Liver (tissue), 9 donors: ENCODE measurements around the gene TMEM217. TPM values are rescaled to one million over a fixed set of nuclear protein-coding genes. Genes with fewer than 3 reads are reported as not detected.

ENCODE experiments used
- DNase-seq: peaks from one replicate; pipeline ENCODE4 v3.0.0-alpha.2; 2017; ENCODE audit warnings: low spot score
- H3K27ac ChIP-seq, 2 donors: one replicate each; pipeline ENCODE4 v1.7.0; 2013; ENCODE audit warnings: inconsistent platforms in 2 of 2, low read length in 2 of 2, control low read depth in 1 of 2, low read depth in 1 of 2, mild to moderate bottlenecking in 1 of 2
- H3K27me3 ChIP-seq, 4 donors: one replicate each; pipeline versions ENCODE4 v1.6.1 to v1.7.0; 2013; ENCODE audit warnings: low read length in 3 of 4, inconsistent platforms in 1 of 4, mild to moderate bottlenecking in 1 of 4, moderate library complexity in 1 of 4; ENCODE audit not compliant: control insufficient read depth in 4 of 4, insufficient read depth in 4 of 4
- H3K36me3 ChIP-seq, 4 donors: one replicate each; pipeline versions ENCODE4 v1.6.1 to v1.7.0; 2013; ENCODE audit warnings: low read length in 3 of 4, mild to moderate bottlenecking in 3 of 4, low read depth in 1 of 4, moderate library complexity in 1 of 4; ENCODE audit not compliant: control insufficient read depth in 4 of 4, insufficient read depth in 3 of 4
- H3K4me1 ChIP-seq, 4 donors: one replicate each; pipeline versions ENCODE4 v1.6.1 to v1.7.0; 2013; ENCODE audit warnings: low read length in 3 of 4, mild to moderate bottlenecking in 3 of 4, moderate library complexity in 1 of 4; ENCODE audit not compliant: control insufficient read depth in 4 of 4, insufficient read depth in 4 of 4
- H3K4me3 ChIP-seq, 3 donors: one replicate each; pipeline versions ENCODE4 v1.6.1 to v1.7.0; 2013; ENCODE audit warnings: low read length in 3 of 3, control low read depth in 1 of 3, low read depth in 1 of 3, mild to moderate bottlenecking in 1 of 3
- H3K9ac ChIP-seq, 2 donors: one replicate each; pipeline ENCODE4 v1.7.0; 2013; ENCODE audit warnings: low read length in 2 of 2, mild to moderate bottlenecking in 2 of 2, moderate library complexity in 2 of 2, control low read depth in 1 of 2, low read depth in 1 of 2
- H3K9me3 ChIP-seq, 4 donors: one replicate each; pipeline versions ENCODE4 v1.6.1 to v1.7.0; 2013; ENCODE audit warnings: low read length in 3 of 4; ENCODE audit not compliant: control insufficient read depth in 4 of 4
- ATF3 ChIP-seq: IDR thresholded peaks from 2 replicates; pipeline ENCODE4 v1.6.1; 2016; ENCODE audit warnings: antibody characterized with exemption
- CTCF ChIP-seq: fragments of 150-350 bp; IDR thresholded peaks from 2 replicates; pipeline ENCODE4 v1.5.1; 2017; ENCODE audit warnings: improper control_type of control experiment, low read depth, low read length; ENCODE audit not compliant: missing input control
- EGR1 ChIP-seq, 2 donors: IDR thresholded peaks; 2 replicates each; pipeline ENCODE4 v1.6.1; 2016 to 2018; ENCODE audit warnings: antibody characterized with exemption in 2 of 2, low read depth in 2 of 2
- FOXA1 ChIP-seq: IDR thresholded peaks from 2 replicates; pipeline ENCODE4 v1.6.1; 2016; ENCODE audit warnings: antibody characterized with exemption
- FOXA2 ChIP-seq: IDR thresholded peaks from 2 replicates; pipeline ENCODE4 v1.6.1; 2016; ENCODE audit warnings: antibody characterized with exemption
- HNF4A ChIP-seq, 2 donors: conservative IDR thresholded peaks; 2 replicates each; pipeline ENCODE4 v1.6.1; 2016; ENCODE audit warnings: antibody characterized with exemption in 2 of 2, mild to moderate bottlenecking in 2 of 2
- HNF4G ChIP-seq: IDR thresholded peaks from 2 replicates; pipeline ENCODE4 v1.6.1; 2016; ENCODE audit warnings: antibody characterized with exemption
- JUND ChIP-seq, 2 donors: IDR thresholded peaks; 2 replicates each; pipeline ENCODE4 v1.6.1; 2016; ENCODE audit warnings: antibody characterized with exemption in 2 of 2
- MAX ChIP-seq: IDR thresholded peaks from 2 replicates; pipeline ENCODE4 v1.6.1; 2016; ENCODE audit warnings: antibody characterized with exemption
- NR2F2 ChIP-seq: IDR thresholded peaks from 2 replicates; pipeline ENCODE4 v1.6.1; 2016; ENCODE audit warnings: antibody characterized with exemption
- RAD21 ChIP-seq, 2 donors: IDR thresholded peaks; 2 replicates each; pipeline ENCODE4 v1.6.1; 2016; ENCODE audit warnings: antibody characterized with exemption in 2 of 2, mild to moderate bottlenecking in 2 of 2
- REST ChIP-seq: IDR thresholded peaks from 2 replicates; pipeline ENCODE4 v1.6.1; 2016; ENCODE audit warnings: antibody characterized with exemption, mild to moderate bottlenecking
- RXRA ChIP-seq, 2 donors: IDR thresholded peaks; 2 replicates each; pipeline ENCODE4 v1.6.1; 2017 to 2018; ENCODE audit warnings: antibody characterized with exemption in 2 of 2, mild to moderate bottlenecking in 1 of 2
- SP1 ChIP-seq: IDR thresholded peaks from 2 replicates; pipeline ENCODE4 v1.6.1; 2018; ENCODE audit warnings: antibody characterized with exemption, mild to moderate bottlenecking
- YY1 ChIP-seq: IDR thresholded peaks from 2 replicates; pipeline ENCODE4 v1.6.1; 2016; ENCODE audit warnings: antibody characterized with exemption, mild to moderate bottlenecking
- ZBTB33 ChIP-seq: IDR thresholded peaks from 2 replicates; pipeline ENCODE4 v1.6.1; 2016; ENCODE audit warnings: antibody characterized with exemption
- WGBS: extraction: QIAGEN DNeasy Blood & Tissue Kit; methylation state at CpG from one replicate; pipeline ENCODE4 v1.1.7; 2013; 5-methylcytosine and 5-hydroxymethylcytosine counted together
- polyA plus RNA-seq, 2 donors: library from polyadenylated mRNA; stranded (reverse) in 1 of 2; unstranded in 1 of 2; fragments of 200-250 nt in 1 of 2; fragments of >200 nt in 1 of 2; fragmentation: Nextera tagmentation in 1 of 2; extraction: Ambion mirVana in 1 of 2; gene quantifications; one replicate each; pipeline versions ENCODE4 v1.2.1 to v1.2.3, GENCODE V29; 2013 to 2015
- total RNA-seq, 2 donors: library from RNA; depleted of rRNA; stranded (reverse); fragments of >200 nt; gene quantifications; one replicate each; pipeline ENCODE4 v1.2.3, GENCODE V29; 2014
- donor health status: healthy.
- donor health status: healthy.
- donor health status: healthy.
- donor health status: healthy.
- donor health status: healthy.

The TMEM217 gene
- total and polyA plus RNA-seq, 4 donors = 0.39 to 3.2 (median 0.62) TPM

GRCh38 chr6:37205175-37205996, 52.6 kb downstream of the TMEM217 start:
- no peak overlapping the region for H3K27ac ChIP-seq
- no peak for DNase-seq
- H3K27me3 ChIP-seq = no peaks in the 10 kb centered on the region
- no peaks in the 10 kb centered on the region for H3K36me3 ChIP-seq
- H3K9ac ChIP-seq = no peak overlapping the region
- H3K4me1 ChIP-seq = peaks cover 0 to 4% (median 2%) of the 10 kb centered on the region in 4 donors
- no peak overlapping the region for H3K4me3 ChIP-seq
- no peaks in the 10 kb centered on the region for H3K9me3 ChIP-seq
- TF ChIP-seq RXRA (IDR thresholded peaks at IDR 0.05) (no peak), NR2F2 (no peak), CTCF (no peak), MAX (no peak), SP1 (no peak), FOXA1 (no peak), FOXA2 (no peak), HNF4A (conservative IDR thresholded peaks at IDR 0.05) (no peak), ZBTB33 (no peak), RAD21 (IDR thresholded peaks at IDR 0.05) (no peak), JUND (IDR thresholded peaks at IDR 0.05) (no peak), ATF3 (no peak), YY1 (no peak), EGR1 (IDR thresholded peaks at IDR 0.05; ENCODE audit: low read depth in 2 of 2) (no peak)
- 84% methylated on average over 13 of the region's 13 CpGs for WGBS

GRCh38 chr6:37204014-37204751, 53.8 kb downstream of the TMEM217 start:
- no peaks in the 10 kb centered on the region for H3K27me3 ChIP-seq
- no peaks in the 10 kb centered on the region for H3K36me3 ChIP-seq
- H3K9me3 ChIP-seq = no peaks in the 10 kb centered on the region
- no peak overlapping the region for H3K27ac ChIP-seq
- 59% methylated on average over 7 of the region's 7 CpGs for WGBS
- H3K9ac ChIP-seq = no peak overlapping the region
- DNase-seq = no peak
- peaks cover 0 to 4% (median 2%) of the 10 kb centered on the region in 4 donors for H3K4me1 ChIP-seq
- H3K4me3 ChIP-seq = no peak overlapping the region
- TF ChIP-seq HNF4G = no peak
- no peak for TF ChIP-seq YY1
- TF ChIP-seq NR2F2 = no peak
- peak; percentile 59 to 77 for TF ChIP-seq RXRA (IDR thresholded peaks at IDR 0.05)
- TF ChIP-seq MAX = no peak
- peak; percentile 62 for TF ChIP-seq ATF3
- TF ChIP-seq SP1 = peak; percentile 43
- TF ChIP-seq HNF4A (conservative IDR thresholded peaks at IDR 0.05) = peak; percentile 71 to 89
- no peak for TF ChIP-seq ZBTB33
- no peak for TF ChIP-seq REST
- peak in 1 of 2 donors; percentile 31 for TF ChIP-seq RAD21 (IDR thresholded peaks at IDR 0.05)
- no peak for TF ChIP-seq EGR1 (IDR thresholded peaks at IDR 0.05; ENCODE audit: low read depth in 2 of 2)
- TF ChIP-seq FOXA2 = no peak
